ENCODE measurements around the gene CLTRN. TPM values are rescaled to one million over a fixed set of nuclear protein-coding genes. Genes with fewer than 3 reads are reported as not detected.

The CLTRN gene
- polyA plus RNA-seq, 1 of the 3 experiments (the other 2 are of a cell fraction), result 0.16 TPM

DNA sequence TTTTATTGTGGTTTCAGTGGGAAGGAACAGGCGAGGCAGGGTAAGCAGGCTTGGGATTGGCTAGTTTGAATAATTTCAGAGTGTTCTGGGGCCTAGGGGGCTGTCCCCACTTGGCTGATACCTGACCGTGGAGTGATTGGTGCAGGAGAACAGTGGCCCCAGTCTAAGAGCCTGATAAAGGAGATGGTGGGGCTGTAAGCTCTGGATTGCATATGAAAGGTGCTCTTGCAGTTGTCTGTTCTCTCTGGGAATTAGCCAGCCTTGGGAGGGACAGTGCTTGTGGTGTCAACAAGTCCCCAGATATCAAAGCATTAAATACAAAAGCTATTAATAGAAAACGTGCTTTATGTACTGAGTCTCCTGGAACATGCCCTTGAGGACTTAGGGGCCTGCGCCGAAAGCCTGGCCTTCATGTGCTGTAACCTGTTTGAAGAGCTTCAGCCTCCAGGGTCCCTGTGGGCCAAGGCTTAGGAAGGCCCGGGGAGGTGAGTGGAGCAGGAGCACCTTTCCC lies 30.4 kb upstream of the CLTRN start (continued):
- TF ChIP-seq FOXJ3 (CRISPR knock-in tag; IDR thresholded peaks at IDR 0.05) (no peak), TAF1 (IDR thresholded peaks at IDR 0.05; ENCODE audit: borderline replicate concordance, low read depth, low read length) (no peak), FOSL2 (IDR thresholded peaks at IDR 0.05; ENCODE audit: borderline replicate concordance, low read depth) (no peak), JUND (IDR thresholded peaks at IDR 0.05) (no peak)

DNA sequence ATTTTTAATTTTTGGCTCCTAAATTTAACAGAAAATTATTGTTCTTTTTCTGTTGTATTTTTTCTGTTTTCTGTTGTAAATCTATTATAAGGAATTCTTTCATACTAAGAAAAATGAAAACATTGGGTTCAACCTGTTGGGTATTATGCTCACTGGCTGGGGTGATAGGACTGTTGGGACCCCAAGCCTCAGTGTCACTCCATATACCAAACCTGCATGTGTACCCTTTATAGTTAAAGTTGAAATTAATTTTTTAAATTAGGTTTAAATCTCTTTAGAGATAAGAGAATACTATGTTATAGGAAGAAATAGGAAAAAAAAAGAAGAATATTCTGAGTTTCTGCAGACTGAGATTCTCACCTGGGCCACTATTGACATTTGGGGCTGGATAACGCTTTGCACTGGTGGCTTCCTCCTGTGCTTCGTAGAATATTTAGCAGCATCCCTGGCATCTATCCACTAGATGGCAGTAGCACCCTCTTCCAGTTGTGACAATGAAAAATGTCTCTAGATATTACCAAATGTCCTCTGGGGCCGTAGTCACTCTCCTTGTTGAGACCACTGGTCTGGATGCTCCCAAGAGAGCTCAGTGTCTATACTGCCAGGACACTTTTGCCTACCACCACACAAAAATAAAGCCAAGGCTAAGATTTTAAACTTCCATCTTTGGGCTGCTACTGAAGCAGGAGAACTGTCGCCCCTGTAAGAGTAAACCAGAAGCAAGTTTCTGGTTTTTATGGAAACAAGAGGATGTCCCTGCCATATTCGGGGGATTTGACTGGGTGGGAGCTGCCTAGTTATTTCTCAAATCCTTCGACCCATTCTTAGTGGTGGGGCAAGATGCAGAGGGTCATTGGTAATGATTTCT lies 22.4 kb upstream of the CLTRN start:
- WGBS (ENCODE audit: low lambda C conversion rate), result 40% methylated on average over 6 of the region's 6 CpGs
- DNase-seq, result peak; percentile 63
- TF ChIP-seq, protein P1, sequence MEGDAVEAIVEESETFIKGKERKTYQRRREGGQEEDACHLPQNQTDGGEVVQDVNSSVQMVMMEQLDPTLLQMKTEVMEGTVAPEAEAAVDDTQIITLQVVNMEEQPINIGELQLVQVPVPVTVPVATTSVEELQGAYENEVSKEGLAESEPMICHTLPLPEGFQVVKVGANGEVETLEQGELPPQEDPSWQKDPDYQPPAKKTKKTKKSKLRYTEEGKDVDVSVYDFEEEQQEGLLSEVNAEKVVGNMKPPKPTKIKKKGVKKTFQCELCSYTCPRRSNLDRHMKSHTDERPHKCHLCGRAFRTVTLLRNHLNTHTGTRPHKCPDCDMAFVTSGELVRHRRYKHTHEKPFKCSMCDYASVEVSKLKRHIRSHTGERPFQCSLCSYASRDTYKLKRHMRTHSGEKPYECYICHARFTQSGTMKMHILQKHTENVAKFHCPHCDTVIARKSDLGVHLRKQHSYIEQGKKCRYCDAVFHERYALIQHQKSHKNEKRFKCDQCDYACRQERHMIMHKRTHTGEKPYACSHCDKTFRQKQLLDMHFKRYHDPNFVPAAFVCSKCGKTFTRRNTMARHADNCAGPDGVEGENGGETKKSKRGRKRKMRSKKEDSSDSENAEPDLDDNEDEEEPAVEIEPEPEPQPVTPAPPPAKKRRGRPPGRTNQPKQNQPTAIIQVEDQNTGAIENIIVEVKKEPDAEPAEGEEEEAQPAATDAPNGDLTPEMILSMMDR (IDR thresholded peaks at IDR 0.05), result peak; percentile 86
- TF ChIP-seq RAD21 (IDR thresholded peaks at IDR 0.05; ENCODE audit: low read length) (peak; percentile 74), SMC3 (IDR thresholded peaks at IDR 0.05; ENCODE audit: low read depth, low read length) (peak; percentile 64), POLR2AphosphoS5 (IDR thresholded peaks at IDR 0.05; ENCODE audit: low read depth, low read length) (no peak), TCF12 (IDR thresholded peaks at IDR 0.05) (no peak)
- TF ChIP-seq, protein P2, sequence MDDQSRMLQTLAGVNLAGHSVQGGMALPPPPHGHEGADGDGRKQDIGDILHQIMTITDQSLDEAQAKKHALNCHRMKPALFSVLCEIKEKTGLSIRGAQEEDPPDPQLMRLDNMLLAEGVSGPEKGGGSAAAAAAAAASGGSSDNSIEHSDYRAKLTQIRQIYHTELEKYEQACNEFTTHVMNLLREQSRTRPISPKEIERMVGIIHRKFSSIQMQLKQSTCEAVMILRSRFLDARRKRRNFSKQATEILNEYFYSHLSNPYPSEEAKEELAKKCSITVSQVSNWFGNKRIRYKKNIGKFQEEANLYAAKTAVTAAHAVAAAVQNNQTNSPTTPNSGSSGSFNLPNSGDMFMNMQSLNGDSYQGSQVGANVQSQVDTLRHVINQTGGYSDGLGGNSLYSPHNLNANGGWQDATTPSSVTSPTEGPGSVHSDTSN (IDR thresholded peaks at IDR 0.05), result peak; percentile 51; the same call in 1 of the 2 replicates
- no peaks in the 10 kb centered on the region for H3K27me3 ChIP-seq (ENCODE audit: insufficient read depth)
- H3K4me2 ChIP-seq, result no peak overlapping the region
- no peak overlapping the region for H3K27ac ChIP-seq (ENCODE audit: low read depth in 2 of 2, low read length in 1 of 2)
- no peaks in the 10 kb centered on the region for H3K9me2 ChIP-seq
- no peak overlapping the region for H3K9ac ChIP-seq
- ChIA-PET CTCF (interaction anchor here (0.7 to 2.0 kb wide), 7 partner anchors 11 to 235 kb away, joined by 3 to 9 read pairs (median 3); no protein-coding TSS in a partner anchor), POLR2A (no interaction called here)
- H3F3A ChIP-seq (replicated peaks; ENCODE audit: insufficient read depth), result peaks cover 11% of the 10 kb centered on the region
- no peak overlapping the region for H3K4me3 ChIP-seq (ENCODE audit: low read depth in 2 of 2, low read length in 1 of 2)
- no peak overlapping the region for H2AFZ ChIP-seq (ENCODE audit: low read depth)
- H3K79me2 ChIP-seq (ENCODE audit: insufficient read depth), result peaks cover 62% of the 10 kb centered on the region
- peaks cover 22 to 33% of the 10 kb centered on the region in 2 experiments for H3K36me3 ChIP-seq (replicated peaks in 1 of 2; ENCODE audit: control insufficient read depth in 1 of 2, insufficient read depth in 2 of 2, low read length in 1 of 2)
- no peaks in the 10 kb centered on the region for H3K4me1 ChIP-seq (ENCODE audit: control insufficient read depth in 1 of 2, insufficient read depth in 2 of 2, low read depth in 1 of 2, low read length in 1 of 2)
- peaks cover 23% of the 10 kb centered on the region for H4K20me1 ChIP-seq (ENCODE audit: insufficient read depth)
- no peaks in the 10 kb centered on the region for H3K9me3 ChIP-seq

DNA sequence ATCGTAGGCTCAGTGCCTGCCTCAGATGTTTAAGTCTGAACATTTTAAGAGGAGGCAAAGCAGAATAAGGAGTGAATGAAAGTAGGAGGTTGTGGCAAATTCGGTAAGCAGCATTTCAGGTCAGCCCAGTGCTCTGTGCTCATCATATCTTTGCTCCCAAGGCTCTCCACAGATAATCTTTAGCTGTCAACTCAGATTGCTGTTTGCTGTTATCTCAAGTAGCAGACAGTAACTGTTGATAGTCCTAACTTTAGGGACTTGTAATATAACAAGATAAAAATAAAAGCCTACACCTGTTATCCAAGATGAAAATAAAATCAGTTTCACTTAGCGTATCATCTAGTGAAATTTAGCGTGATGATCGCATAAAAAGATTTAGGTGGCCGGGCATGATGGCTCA lies 18.6 kb upstream of the CLTRN start:
- H3K36me3 ChIP-seq (replicated peaks in 1 of 2; ENCODE audit: control insufficient read depth in 1 of 2, insufficient read depth in 2 of 2, low read length in 1 of 2), result peaks cover 27% of the 10 kb centered on the region in 2 experiments
- DNase-seq, result no peak
- ChIA-PET POLR2A (no interaction called here), CTCF (interaction anchor here (1.8 kb wide), 1 partner anchor 12 kb away, joined by 3 read pairs; no protein-coding TSS in a partner anchor)
- H3F3A ChIP-seq (replicated peaks; ENCODE audit: insufficient read depth), result peaks cover 11% of the 10 kb centered on the region
- TF ChIP-seq, protein P2 (IDR thresholded peaks at IDR 0.05), result no peak
- TF ChIP-seq TCF12 (IDR thresholded peaks at IDR 0.05) (no peak), RCOR1 (IDR thresholded peaks at IDR 0.05; ENCODE audit: low read length) (no peak), GABPA (IDR thresholded peaks at IDR 0.05; ENCODE audit: low read depth) (no peak), TEAD4 (IDR thresholded peaks at IDR 0.05; ENCODE audit: borderline replicate concordance, insufficient read depth) (no peak), NRF1 (IDR thresholded peaks at IDR 0.05; ENCODE audit: low read depth, low read length) (no peak), TAF1 (IDR thresholded peaks at IDR 0.05; ENCODE audit: borderline replicate concordance, low read depth, low read length) (no peak), CHD2 (IDR thresholded peaks at IDR 0.05; ENCODE audit: low read length, partially characterized antibody) (no peak), NFIC (IDR thresholded peaks at IDR 0.05; ENCODE audit: borderline replicate concordance) (no peak), RAD21 (IDR thresholded peaks at IDR 0.05; ENCODE audit: low read length) (no peak)
- TF ChIP-seq, protein P3, sequence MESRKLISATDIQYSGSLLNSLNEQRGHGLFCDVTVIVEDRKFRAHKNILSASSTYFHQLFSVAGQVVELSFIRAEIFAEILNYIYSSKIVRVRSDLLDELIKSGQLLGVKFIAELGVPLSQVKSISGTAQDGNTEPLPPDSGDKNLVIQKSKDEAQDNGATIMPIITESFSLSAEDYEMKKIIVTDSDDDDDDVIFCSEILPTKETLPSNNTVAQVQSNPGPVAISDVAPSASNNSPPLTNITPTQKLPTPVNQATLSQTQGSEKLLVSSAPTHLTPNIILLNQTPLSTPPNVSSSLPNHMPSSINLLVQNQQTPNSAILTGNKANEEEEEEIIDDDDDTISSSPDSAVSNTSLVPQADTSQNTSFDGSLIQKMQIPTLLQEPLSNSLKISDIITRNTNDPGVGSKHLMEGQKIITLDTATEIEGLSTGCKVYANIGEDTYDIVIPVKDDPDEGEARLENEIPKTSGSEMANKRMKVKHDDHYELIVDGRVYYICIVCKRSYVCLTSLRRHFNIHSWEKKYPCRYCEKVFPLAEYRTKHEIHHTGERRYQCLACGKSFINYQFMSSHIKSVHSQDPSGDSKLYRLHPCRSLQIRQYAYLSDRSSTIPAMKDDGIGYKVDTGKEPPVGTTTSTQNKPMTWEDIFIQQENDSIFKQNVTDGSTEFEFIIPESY (IDR thresholded peaks at IDR 0.05; ENCODE audit: borderline replicate concordance, low read depth), result no peak
- TF ChIP-seq, protein P4, sequence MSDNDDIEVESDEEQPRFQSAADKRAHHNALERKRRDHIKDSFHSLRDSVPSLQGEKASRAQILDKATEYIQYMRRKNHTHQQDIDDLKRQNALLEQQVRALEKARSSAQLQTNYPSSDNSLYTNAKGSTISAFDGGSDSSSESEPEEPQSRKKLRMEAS (IDR thresholded peaks at IDR 0.05; ENCODE audit: low read depth), result no peak
- H3K27ac ChIP-seq (ENCODE audit: low read depth in 2 of 2, low read length in 1 of 2), result no peak overlapping the region
- no peaks in the 10 kb centered on the region for H3K9me2 ChIP-seq
- no peak overlapping the region for H3K4me2 ChIP-seq
- H3K4me3 ChIP-seq (ENCODE audit: low read depth in 2 of 2, low read length in 1 of 2), result no peak overlapping the region
- H4K20me1 ChIP-seq (ENCODE audit: insufficient read depth), result peaks cover 38% of the 10 kb centered on the region
- H3K9me3 ChIP-seq, result no peaks in the 10 kb centered on the region
- WGBS (ENCODE audit: low lambda C conversion rate), result 89% methylated on average over 6 of the region's 6 CpGs
- no peaks in the 10 kb centered on the region; a peak in 1 of 4 replicates for H3K4me1 ChIP-seq (ENCODE audit: control insufficient read depth in 1 of 2, insufficient read depth in 2 of 2, low read depth in 1 of 2, low read length in 1 of 2)
- no peak overlapping the region for H3K9ac ChIP-seq
- H3K27me3 ChIP-seq (ENCODE audit: insufficient read depth), result no peaks in the 10 kb centered on the region
- H3K79me2 ChIP-seq (ENCODE audit: insufficient read depth), result peaks cover 86% of the 10 kb centered on the region
- H2AFZ ChIP-seq (ENCODE audit: low read depth), result no peak overlapping the region
